Measurements from ENCODE around the gene LRRC55. TPM values are rescaled to one million over a fixed set of nuclear protein-coding genes. Genes with fewer than 3 reads are reported as not detected.

The LRRC55 gene
- total RNA-seq = 0.04 and 0.12 TPM in 2 replicates
- long read RNA-seq = 0 reads

GRCh38 chr11:57181678-57182305 is at the start of gene LRRC55:
LRRC55 (plus strand) TSS chr11:57181953; CDS start chr11:57182023, 70 bp downstream.
- no peak within 1 kb of the TSS for H3K4me3 Mint-ChIP-seq (ENCODE audit: low read depth)
- H3K27ac Mint-ChIP-seq = no peak within 1 kb of the TSS

GRCh38 chr11:57133366-57134038 is 48.3 kb upstream of the LRRC55 start:
- H3K4me1 Mint-ChIP-seq (ENCODE audit: low read depth) = no peaks in the 10 kb centered on the region
- TF ChIP-seq CTCF (IDR thresholded peaks at IDR 0.05; ENCODE audit: unreplicated experiment) = no peak
- H3K27me3 Mint-ChIP-seq = no peaks in the 10 kb centered on the region
- H3K27ac Mint-ChIP-seq = no peak overlapping the region
- DNase-seq (ENCODE audit: low spot score, unreplicated experiment) = no peak
- peaks cover 3% of the 10 kb centered on the region for H3K9me3 Mint-ChIP-seq (ENCODE audit: low read depth)
- H3K4me3 Mint-ChIP-seq (ENCODE audit: low read depth) = no peak overlapping the region
- no peaks in the 10 kb centered on the region for H3K36me3 Mint-ChIP-seq (ENCODE audit: insufficient read depth)

More at GRCh38 chr11:57181678-57182305, at the start of gene LRRC55:
- Mint-ChIP-seq H3K27me3 (peaks cover 38% of the 10 kb centered on the region), H3K4me1 (ENCODE audit: low read depth) (peaks cover 10% of the 10 kb centered on the region), H3K9me3 (ENCODE audit: low read depth) (no peaks in the 10 kb centered on the region), H3K36me3 (ENCODE audit: insufficient read depth) (no peaks in the 10 kb centered on the region)
- no peak for DNase-seq (ENCODE audit: low spot score, unreplicated experiment)
- TF ChIP-seq CTCF (IDR thresholded peaks at IDR 0.05; ENCODE audit: unreplicated experiment) = no peak

GRCh38 chr11:57134284-57134683 is 47.5 kb upstream of the LRRC55 start:
- Mint-ChIP-seq H3K9me3 (ENCODE audit: low read depth) (peaks cover 3% of the 10 kb centered on the region), H3K4me1 (ENCODE audit: low read depth) (no peaks in the 10 kb centered on the region), H3K4me3 (ENCODE audit: low read depth) (no peak overlapping the region), H3K27me3 (no peaks in the 10 kb centered on the region), H3K36me3 (ENCODE audit: insufficient read depth) (no peaks in the 10 kb centered on the region), H3K27ac (no peak overlapping the region)
- no peak for DNase-seq (ENCODE audit: low spot score, unreplicated experiment)
- TF ChIP-seq CTCF (IDR thresholded peaks at IDR 0.05; ENCODE audit: unreplicated experiment) = no peak

GRCh38 chr11:57135020-57135751 is 46.6 kb upstream of the LRRC55 start:
- no peak for DNase-seq (ENCODE audit: low spot score, unreplicated experiment)
- Mint-ChIP-seq H3K4me3 (ENCODE audit: low read depth) (no peak overlapping the region), H3K4me1 (ENCODE audit: low read depth) (no peaks in the 10 kb centered on the region), H3K27ac (no peak overlapping the region), H3K9me3 (ENCODE audit: low read depth) (peaks cover 3% of the 10 kb centered on the region), H3K36me3 (ENCODE audit: insufficient read depth) (no peaks in the 10 kb centered on the region), H3K27me3 (no peaks in the 10 kb centered on the region)
- TF ChIP-seq CTCF (IDR thresholded peaks at IDR 0.05; ENCODE audit: unreplicated experiment) = no peak

GRCh38 chr11:57140568-57140967 is 41.2 kb upstream of the LRRC55 start:
- Mint-ChIP-seq H3K36me3 (ENCODE audit: insufficient read depth) (no peaks in the 10 kb centered on the region), H3K9me3 (ENCODE audit: low read depth) (peaks cover 3% of the 10 kb centered on the region), H3K4me3 (ENCODE audit: low read depth) (no peak overlapping the region), H3K27me3 (no peaks in the 10 kb centered on the region), H3K4me1 (ENCODE audit: low read depth) (peaks cover 2% of the 10 kb centered on the region), H3K27ac (no peak overlapping the region)
- TF ChIP-seq CTCF (IDR thresholded peaks at IDR 0.05; ENCODE audit: unreplicated experiment) = no peak
- no peak for DNase-seq (ENCODE audit: low spot score, unreplicated experiment)

All from progenitor cell of endocrine pancreas (in vitro differentiated cells).